ENCODE measurements around the gene TAF12.
"Not testable (repeated sequence)": the region's sequence is repeated elsewhere in the genome, so short reads cannot be mapped to it uniquely, and the experiment has no call there.

TAF12 gene, protein sequence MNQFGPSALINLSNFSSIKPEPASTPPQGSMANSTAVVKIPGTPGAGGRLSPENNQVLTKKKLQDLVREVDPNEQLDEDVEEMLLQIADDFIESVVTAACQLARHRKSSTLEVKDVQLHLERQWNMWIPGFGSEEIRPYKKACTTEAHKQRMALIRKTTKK

DNA sequence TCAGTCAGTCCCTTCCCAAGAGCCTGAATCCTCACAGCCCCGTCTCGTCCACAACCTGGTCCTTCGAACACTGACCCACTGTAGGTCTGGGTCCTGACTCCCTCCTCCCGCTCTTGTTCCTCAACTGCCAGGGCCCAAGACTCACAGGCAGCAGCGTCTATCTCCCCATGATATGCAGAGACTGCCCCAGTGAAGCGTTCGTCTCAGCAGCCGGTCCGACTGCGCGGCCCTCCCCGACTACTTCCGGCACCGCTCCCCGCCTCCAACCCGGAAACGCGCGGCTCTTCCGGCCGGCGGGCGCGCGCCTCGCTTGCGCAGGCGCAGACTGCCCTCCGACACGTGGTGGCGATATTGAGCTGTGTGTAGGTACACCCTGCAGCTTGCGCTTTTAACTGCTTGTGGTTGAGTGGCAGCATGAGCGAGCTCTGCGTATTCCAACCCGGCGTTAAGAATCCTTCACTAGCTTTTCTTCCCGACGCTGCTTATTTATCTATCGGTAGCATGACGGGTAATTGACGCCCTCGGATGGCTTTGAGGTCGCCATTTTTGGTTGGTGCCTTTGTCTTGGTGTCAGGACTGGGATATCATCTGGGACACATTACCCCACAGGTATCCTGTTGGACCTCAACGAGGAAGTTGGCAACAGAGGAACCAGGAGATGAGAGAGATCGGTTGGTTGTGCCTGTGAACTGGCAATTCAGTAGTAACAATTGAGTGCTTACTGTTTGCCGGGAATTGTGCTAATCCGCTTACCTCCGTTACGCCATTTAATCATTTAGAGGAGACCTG is at the start of gene TAF12:
Gene TAF12 (minus strand): TSS at position 221 of the 789 bp plus-strand sequence. CDS start 20,986 bp downstream, outside the sequence.
- DNase-seq, result peak; percentile 79 to 96

DNA sequence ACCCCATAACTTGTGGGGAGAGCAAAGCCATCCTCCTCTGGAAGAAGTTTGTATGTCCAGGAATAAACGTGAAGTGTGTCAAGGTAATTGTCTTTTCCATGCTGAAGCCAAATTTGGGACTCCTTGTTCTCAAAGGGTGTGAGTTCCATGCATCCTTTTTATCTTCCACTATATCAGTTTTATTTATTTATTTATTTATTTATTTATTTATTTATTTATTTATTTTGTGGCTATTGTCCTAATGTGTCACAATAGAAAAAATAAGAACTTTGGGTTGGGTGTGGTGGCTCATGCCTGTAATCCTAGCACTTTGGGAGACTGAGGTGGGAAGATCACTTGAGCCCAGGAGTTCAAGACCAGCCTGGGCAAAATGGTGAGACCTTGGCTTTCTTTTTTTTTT is 48.8 kb upstream of the TAF12 start:
- not testable (repeated sequence) for DNase-seq

DNA sequence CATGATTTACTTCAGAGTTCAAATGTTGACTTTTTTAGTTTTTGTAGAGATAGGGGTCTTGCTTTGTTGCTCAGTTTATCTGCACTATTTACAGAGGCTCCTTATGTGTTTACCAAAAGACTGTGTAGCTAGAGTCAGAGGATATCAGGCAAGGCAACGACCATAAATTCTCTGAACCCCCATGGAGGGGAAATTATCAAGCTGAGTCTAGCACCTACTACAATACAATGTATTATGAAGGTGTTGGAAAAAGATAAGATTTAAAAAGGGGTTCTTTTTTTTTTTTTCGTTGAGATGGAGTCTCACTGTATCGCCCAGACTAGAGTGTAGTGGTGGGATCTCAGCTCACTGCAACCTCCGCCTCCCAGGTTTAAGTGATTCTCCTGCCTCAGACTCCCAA is 42.1 kb upstream of the TAF12 start:
- DNase-seq, result no peak

DNA sequence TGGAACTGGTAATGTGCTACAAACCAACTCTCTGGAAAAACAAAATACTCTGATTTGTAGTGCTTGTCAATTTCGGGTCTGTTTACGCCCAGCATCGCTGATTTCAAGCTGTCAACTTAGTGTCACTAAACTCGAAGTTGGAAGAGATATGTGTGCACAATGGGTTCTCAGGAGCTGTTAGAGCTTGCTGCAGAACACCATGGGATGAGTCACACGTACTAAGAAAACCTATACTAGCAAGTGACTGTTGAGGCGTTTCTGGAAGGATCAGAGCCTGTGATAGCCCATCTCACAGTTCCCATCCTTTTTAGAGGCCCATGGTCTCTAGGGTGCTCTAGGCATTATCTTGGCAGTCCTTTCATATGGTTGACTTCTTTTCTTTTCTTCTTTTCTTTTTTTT is 40.0 kb upstream of the TAF12 start:
- DNase-seq, result no peak

DNA sequence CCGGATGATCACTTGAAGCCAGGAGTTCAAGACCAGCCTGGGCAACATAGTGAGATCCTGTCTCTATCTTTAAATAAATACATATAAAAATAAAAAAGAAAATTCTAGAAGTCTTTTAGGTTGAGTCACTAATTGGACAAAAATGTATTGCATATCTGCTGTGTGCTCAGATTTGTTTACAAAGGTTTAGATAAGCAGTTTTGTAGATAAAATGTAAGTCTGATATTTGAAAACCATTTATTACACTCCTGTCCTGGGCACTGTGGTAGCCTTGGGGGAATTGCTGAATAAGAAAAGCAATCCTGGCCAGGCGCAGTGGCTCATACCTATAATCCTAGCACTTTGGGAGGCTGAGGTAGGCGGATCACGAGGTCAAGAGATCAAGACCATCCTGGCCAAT is 37.3 kb upstream of the TAF12 start:
- no peak for DNase-seq

DNA sequence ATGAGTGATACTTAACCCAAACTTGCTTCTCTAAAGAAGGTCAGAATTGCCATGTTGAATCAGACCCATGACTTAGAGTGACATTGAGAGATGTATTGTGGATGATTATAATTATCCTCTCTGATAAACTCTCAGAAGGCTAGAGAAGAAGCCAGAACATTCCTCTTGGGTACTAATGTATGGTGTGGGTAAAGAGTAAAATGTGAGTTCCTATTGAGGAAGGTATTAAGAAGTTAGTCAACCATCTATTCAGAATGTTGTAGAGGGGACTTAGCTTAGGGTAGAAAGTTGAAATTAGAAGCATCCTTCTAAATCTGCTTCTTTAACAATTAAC is 33.0 kb upstream of the TAF12 start:
- DNase-seq, result no peak

DNA sequence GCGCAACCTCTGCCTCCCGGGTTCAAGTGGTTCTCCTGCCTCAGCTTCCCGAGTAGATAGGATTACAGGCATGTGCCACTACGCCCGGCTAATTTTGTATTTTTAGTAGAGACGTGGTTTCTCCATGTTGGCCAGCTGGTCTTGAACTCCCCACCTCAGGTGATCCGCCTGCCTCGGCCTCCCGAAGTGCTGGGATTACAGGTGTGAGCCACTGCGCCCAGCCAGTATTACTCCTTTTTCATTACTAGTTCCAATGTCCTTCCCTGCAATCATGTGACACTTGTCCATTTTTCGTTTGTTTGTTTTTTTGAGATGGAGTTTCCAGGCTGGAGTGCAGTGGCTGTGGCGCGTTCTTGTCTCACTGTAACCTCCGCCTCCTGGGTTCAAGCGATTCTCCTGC is 30.1 kb upstream of the TAF12 start:
- DNase-seq, result not testable (repeated sequence)

DNA sequence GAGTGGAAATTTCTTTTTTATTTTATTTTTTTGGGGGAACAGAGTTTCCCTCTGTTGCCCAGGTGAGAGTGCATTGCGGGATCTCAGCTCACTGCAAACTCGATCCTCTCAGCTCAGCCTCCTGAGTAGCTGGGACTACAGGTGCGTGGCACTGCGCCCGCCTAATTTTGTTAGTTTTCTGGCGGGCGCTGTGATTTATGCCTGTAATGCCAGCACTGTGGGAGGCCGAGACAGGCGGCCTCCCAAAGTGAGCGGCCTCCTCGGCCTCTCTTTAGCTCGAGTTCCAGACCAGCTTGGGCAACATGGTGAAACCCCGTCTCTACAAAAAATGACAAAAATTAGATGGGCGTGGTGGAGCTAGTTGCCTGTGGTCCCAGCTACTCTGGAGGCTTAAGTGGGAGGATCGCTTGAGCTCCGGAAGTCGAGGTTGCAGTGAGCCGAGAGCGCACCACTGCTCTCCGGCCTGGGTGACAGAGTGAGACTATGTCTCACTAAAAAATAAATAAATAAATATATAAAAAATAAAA is 28.4 kb upstream of the TAF12 start:
- DNase-seq, result no peak

DNA sequence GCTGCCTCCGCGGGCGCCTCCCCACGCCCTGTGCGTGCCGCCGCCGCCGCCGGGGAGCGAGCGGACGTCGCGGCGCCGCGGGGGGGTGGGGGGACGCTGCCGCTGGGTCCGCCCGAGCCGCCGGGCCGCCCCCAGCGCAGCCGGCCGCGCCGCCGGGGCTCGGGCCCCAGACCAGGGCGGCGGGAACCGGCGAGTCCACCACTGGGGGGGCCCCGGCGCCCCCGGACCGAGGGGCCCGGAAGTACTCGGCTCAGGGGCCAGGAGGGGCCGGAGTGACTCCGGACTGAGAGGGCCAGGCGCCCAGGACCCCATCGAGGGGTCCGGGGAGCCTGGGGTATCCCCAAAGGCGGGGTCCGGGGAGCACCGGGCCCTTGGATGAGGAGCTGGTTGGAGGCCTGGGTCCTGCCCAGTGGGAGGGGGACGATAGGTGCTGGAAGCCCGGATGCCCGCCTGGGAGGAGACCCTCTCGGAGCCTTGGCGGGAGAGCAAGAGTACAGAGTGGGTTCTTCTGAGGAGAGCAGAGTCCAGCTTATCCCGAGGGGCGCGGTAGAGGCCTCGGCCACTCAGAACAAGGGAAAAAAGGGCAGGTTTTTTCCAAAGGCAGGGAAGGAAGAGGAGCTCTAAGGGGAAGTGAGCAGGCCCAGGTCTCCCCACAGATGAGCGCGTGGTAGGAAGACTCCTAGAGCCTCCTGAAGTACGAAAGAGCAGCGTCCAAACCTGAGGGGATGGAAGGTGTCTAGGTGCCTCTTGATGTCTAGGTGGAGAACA is 26.3 kb upstream of the TAF12 start:
- DNase-seq, result peak in 1 of 2 experiments; percentile 60

DNA sequence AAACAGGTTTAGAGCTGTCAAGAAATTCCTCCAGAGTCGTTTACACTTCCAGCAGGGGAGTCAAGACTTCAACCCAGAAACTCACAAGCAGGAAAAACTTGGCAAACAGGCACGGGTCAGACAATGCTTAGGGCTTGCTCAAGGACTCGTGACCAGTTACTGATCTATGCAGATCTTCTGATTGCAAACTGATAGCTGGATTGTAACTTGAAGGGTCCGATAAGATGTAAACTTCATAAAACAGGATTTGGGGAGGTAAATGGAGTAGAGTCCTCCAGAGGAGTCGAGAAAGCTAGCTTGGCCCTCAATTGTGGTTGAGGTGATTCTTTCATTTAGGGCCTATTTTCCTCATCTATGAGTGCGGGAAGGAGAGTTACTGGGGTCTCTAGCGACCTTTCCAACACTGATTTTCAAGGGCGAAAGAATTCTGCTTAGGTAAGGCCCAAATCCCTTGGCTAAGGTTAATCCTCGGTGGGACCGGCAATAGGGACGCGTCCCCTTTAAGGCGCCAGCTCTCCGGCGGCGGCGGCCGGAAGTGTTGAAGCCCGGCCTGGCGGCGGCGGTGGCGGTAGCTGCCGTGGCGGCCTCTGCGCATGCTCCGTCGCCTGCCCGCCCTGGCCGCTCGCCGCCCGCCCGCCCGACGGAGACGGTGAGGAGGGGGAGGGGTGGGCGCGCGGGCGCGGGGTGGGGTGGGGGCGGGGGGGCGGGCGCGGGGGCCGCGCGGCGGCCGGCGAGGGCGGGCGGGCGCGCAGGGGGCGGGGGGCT is 25.5 kb upstream of the TAF12 start, which contains the start of gene GMEB1:
Gene GMEB1 (plus strand): TSS at position 594 of the 765 bp plus-strand sequence. CDS start 14,829 bp downstream, outside the sequence.
- peak; percentile 64 to 81 for DNase-seq

DNA sequence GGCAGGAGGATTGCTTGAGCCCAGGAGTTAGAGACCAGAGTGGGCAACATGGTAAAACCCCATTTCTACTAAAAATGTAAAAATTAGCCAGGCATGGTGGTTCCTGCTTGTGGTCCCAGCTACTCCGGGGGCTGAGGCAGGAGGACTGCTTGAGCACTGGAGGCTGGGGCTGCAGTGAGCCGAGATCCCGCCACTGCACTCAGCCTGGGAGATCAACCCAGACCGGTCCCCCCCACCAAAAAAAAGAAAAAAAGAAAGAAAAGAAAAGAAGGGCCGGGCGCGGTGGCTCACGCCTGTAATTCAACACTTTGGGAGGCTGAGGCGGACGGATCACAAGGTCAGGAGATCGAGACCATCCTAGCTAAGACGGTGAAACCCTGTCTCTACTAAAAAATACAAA is 23.9 kb upstream of the TAF12 start:
- DNase-seq, result no peak

DNA sequence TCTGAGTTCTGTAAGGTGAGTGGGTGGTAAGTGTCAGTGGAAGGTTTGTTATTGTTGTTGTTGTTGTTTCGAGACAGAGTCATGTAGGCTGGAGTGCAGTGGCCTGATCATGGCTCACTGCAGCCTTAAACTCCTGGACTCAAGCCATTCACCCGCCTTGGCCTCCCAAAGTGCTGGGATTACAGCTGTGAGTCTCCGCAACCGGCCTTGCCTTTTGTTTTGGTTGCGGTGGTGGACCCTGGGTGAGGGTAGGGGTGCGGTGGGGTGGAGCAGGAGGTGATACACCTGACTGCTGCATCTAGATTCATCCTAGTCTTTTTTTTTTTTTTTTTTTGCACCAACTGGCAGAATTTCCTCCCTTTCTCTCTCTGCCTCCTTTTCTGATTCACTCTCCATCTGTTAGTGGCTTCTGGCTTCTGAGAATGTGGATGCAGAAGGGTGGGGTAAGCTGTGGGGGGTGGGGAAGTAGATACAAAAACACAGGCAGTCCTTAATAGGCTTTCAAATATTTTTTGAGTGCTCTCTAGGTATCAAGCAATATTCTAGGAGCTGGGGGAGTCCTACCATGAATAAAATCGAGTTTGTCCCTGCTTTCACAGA is 21.1 kb upstream of the TAF12 start:
- peak; percentile 40 to 67 for DNase-seq

DNA sequence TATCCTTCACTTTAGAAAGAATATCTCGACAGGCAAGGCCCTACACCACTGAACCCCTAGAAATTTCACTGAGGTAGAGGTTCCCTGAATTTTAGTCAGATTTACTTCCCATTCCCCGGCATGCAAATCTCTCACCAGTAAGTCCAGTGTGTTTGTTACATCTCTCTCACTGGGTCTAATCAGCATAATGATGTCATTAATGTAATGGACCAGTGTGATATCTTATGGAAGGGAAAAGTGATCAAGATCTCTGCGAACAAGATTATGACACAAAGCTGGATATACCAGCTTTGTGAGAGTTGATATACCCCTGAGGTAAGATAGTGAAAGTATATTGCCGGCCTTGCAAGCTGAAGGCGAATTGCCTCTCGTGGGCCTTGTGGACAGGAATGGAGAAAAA is 13.5 kb upstream of the TAF12 start:
- DNase-seq, result no peak

DNA sequence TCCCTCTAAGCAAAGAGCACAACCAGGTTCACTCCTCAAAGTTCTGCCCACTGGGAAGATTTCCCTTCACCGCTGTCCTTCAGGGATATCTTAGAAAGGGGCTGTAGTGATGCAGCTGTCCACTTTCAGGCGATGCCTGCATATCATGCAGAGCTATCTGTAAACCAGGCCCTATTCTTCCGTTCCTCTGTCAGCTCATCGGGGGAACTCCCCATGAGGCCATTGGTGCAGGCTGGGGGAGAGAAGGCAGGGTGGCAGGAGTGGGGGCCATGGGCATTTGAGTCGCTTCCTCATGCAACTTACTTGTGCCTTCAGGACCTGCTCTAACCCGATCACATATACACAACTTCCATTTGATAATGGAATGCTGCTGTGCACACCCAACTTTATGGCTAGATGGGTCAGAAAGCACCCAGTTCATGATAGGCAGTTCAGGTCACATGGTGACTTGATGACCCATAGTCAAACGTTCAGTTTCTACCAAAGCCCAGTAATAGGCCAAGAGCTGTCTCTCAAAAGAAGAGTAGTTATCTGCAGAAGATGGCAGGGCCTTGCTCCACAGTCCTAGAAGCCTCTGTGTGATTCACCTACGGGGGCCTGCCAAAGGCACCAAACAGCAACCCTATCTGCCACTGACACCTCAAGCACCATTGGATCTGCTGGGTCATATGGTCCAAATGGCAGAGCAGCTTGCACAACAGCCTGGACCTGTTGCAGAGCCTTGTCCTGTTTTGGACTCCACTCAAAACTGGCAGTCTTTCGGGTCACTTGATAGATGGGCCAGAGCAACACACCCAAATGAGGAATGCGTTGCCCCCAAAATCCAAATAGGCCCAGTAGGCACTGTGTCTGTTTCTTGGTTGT is 12.8 kb upstream of the TAF12 start:
- DNase-seq, result not testable (repeated sequence)

DNA sequence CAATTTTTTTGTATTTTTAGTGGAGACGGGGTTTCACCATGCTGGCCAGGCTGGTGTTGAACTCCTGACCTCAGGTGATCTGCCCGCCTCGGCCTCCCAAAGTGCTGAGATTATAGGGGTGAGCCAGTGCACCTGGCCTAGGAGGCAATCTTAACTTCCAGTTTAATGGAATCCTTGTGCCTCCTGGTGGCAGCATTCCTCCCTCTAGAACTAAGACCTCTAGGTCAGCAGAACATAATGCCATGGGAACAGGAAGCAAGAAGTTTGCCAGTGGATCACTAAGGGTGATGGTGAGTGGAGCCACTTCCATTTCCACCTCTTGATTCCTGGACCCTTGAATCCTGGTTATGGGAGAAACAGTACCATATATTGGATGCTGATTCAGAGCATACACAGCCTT is 11.0 kb upstream of the TAF12 start:
- peak in 1 of 2 experiments; percentile 39 for DNase-seq

DNA sequence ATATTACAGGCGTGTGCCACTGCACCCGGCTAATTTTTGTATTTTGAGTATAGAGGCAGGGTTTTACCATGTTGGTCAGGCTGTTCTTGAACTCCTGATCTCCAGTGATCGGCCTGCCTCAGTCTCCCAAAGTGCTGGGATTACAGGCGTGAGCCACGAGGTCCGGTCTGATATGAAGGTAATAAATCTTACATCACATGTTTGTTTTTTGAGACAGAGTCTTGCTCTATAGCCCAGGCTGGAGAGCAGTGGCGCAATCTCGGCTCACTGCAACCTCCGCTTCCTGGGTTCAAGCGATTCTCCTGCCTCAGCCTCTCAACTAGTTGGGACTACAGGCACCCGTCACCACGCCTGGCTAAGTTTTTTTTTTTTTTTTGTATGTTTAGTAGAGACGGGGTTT is 10.2 kb upstream of the TAF12 start:
- DNase-seq, result not testable (repeated sequence)

DNA sequence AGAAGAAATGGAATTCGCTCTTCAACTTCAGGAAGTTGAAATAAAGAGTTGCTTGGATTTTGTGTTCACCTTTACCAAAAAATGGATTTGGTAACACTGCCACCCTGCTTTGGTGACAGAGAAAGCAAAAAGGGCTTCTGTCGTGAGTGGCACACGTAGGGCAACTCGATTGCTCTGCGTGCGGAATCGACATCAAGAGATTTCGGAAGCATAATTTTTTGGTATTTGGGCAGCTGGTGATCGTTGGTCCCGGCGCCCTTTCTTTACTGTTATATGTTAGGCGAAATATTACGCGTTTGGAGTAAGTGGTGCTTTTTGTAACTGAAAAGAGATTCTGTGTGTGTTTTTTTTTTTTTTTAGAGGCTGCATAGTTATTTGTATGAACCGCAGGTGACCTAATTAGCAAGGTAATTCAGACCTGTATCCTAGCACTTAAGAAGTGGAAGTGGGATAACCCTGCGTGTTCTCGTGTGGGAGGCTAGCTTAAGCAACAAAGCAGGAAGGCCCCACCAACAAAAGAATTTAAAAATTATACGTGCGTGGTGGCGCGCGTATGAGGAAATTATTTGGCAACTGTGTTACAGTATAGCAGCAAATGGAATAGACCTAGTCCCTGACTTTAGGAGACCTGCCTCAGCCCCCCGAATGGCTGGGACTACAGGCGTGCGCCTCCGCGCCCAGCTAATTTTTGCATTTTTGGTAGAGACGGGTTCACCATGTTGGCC is 5.8 kb upstream of the TAF12 start, which contains the start of gene RNU11:
Gene RNU11 (plus strand): TSS at position 127 of the 725 bp plus-strand sequence.
- peak; percentile 90 to 95 for DNase-seq

DNA sequence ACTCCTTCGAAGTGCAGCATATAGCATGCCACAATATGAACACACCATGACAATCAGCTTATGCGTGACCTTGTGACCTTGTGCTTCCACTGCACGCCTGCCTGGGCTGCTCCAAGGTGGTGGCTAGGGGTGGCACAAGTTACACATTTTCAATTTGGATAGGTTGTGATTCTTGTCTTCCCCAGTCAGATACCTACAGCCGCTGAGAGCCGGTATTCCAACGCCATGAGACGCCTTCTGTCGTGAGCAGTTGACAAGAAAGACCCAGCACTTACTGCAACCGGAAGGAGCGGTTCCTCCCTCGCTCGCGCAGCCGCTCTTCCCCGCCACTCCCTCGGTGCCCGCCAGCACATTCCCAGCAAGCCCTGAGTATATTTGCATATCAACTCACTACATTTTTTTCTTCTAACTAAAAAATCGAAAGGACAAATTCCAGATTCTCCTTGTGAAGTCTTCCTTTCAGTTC is 5.2 kb upstream of the TAF12 start:
- DNase-seq, result peak; percentile 88 to 92

DNA sequence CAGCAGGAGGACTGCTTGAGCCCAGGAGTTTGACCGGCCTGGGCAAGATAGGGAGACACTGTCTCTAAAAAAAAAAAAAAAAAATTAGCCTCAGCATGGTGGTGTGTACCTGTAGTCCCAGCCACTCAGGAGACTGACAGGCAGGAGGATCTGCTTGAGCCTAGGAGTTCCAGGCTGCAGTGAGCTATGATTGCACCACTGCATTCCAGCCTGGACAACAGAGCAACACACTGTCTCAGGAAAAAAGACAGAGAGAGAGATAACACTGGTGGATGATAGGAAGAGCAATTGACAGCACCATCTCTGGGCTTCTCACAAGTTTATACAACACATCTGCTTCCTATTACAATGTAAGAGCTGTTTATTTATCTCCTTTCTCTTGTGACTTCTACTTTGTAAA is 3.2 kb upstream of the TAF12 start:
- DNase-seq, result no peak

DNA sequence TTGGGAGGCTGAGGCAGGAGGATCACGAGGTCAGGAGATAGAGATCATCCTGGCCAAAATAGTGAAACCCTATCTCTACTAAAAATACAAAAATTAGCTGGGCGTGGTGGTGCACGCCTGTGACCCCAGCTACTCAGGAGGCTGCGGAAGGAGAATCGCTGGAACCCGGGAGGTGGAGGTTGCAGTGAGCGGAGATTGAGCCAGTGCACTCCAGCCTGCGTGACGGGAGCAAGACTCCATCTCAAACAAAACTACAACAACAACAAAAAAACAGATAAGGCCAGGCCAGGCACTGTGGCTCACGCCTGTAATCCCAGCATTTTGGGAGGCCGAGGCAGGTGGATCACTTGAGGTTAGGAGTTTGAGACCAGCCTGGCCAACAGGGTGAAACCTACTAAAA is 2.5 kb upstream of the TAF12 start:
- DNase-seq, result not testable (repeated sequence)
